HL-60 (cell line): ENCODE data around the gene NPW.
A peak's percentile ranks its signal among the peaks of the same experiment; 100 is the strongest.

ENCODE experiments used
- DNase-seq, 2 experiments: peaks; one replicate each; pipeline ENCODE4 v3.0.0-alpha.2; 2010 to 2020; ENCODE audit warnings: low read depth in 1 of 2, low spot score in 1 of 2
- H3K27ac ChIP-seq: fragments of 250-450 bp; sonication (Bioruptor Pico); replicated peaks from 2 replicates; pipeline ENCODE4 v1.5.1; 2020; ENCODE audit warnings: mild to moderate bottlenecking, moderate library complexity
- H3K27me3 ChIP-seq: fragments of 250-450 bp; sonication (Bioruptor Pico); 2 replicates; pipeline ENCODE4 v1.5.1; 2021; ENCODE audit warnings: mild to moderate bottlenecking, moderate library complexity; ENCODE audit not compliant: insufficient read depth, poor library complexity, severe bottlenecking
- H3K4me3 ChIP-seq: replicated peaks from 2 replicates; pipeline ENCODE4 v1.5.1; 2011; ENCODE audit warnings: mild to moderate bottlenecking, control low read depth, low read length; ENCODE audit not compliant: insufficient read depth
- CTCF ChIP-seq: IDR thresholded peaks from one replicate; pipeline ENCODE4 v1.5.1; 2011; ENCODE audit warnings: low read length, control low read depth, inconsistent platforms; ENCODE audit not compliant: insufficient read depth
- GABPA ChIP-seq: IDR thresholded peaks from 2 replicates; pipeline ENCODE4 v1.6.1; 2012; ENCODE audit warnings: low read depth
- POLR2AphosphoS5 ChIP-seq: IDR thresholded peaks from 2 replicates; pipeline ENCODE4 v1.6.1; 2012; ENCODE audit warnings: low read depth
- REST ChIP-seq: IDR thresholded peaks from 2 replicates; pipeline ENCODE4 v1.6.1; 2012; ENCODE audit warnings: low read depth; ENCODE audit not compliant: insufficient replicate concordance
- SPI1 ChIP-seq: IDR thresholded peaks from 2 replicates; pipeline ENCODE4 v1.6.1; 2012; ENCODE audit warnings: low read depth, mild to moderate bottlenecking, borderline replicate concordance

Gene NPW

GRCh38 chr16:1991948-1992703 lies 27.5 kb upstream of the NPW start:
- H3K27ac ChIP-seq: no peak overlapping the region
- peak overlapping the region; percentile 29 for H3K4me3 ChIP-seq
- DNase-seq: peak; percentile 78 to 93
- H3K27me3 ChIP-seq: peaks cover 26% of the 10 kb centered on the region
- no peak for TF ChIP-seq REST
- no peak for TF ChIP-seq GABPA
- TF ChIP-seq CTCF: no peak
- no peak for TF ChIP-seq SPI1
- no peak for TF ChIP-seq POLR2AphosphoS5

GRCh38 chr16:1992704-1993317 lies 26.8 kb upstream of the NPW start:
- peaks cover 26% of the 10 kb centered on the region for H3K27me3 ChIP-seq
- no peak overlapping the region for H3K4me3 ChIP-seq
- TF ChIP-seq GABPA (no peak), CTCF (no peak), POLR2AphosphoS5 (no peak), SPI1 (no peak), REST (no peak)
- no peak overlapping the region for H3K27ac ChIP-seq
- no peak for DNase-seq

GRCh38 chr16:1993731-1994131 lies 25.9 kb upstream of the NPW start:
- peak in 1 of 2 experiments; percentile 33 for DNase-seq
- TF ChIP-seq SPI1 (no peak), CTCF (no peak), GABPA (no peak), REST (no peak), POLR2AphosphoS5 (no peak)
- no peak overlapping the region for H3K27ac ChIP-seq
- H3K27me3 ChIP-seq: peaks cover 25% of the 10 kb centered on the region
- no peak overlapping the region for H3K4me3 ChIP-seq
